Measurements from ENCODE around the gene ERGIC2. TPM values are rescaled to one million over a fixed set of nuclear protein-coding genes. Genes with fewer than 3 reads are reported as not detected.
"Not testable (repeated sequence)": the region's sequence is repeated elsewhere in the genome, so short reads cannot be mapped to it uniquely, and the experiment has no call there.

ERGIC2 gene
- total RNA-seq (2014; rRNA removed; shearing (Covaris generic)): 120 and 131 TPM in 2 replicates

DNA sequence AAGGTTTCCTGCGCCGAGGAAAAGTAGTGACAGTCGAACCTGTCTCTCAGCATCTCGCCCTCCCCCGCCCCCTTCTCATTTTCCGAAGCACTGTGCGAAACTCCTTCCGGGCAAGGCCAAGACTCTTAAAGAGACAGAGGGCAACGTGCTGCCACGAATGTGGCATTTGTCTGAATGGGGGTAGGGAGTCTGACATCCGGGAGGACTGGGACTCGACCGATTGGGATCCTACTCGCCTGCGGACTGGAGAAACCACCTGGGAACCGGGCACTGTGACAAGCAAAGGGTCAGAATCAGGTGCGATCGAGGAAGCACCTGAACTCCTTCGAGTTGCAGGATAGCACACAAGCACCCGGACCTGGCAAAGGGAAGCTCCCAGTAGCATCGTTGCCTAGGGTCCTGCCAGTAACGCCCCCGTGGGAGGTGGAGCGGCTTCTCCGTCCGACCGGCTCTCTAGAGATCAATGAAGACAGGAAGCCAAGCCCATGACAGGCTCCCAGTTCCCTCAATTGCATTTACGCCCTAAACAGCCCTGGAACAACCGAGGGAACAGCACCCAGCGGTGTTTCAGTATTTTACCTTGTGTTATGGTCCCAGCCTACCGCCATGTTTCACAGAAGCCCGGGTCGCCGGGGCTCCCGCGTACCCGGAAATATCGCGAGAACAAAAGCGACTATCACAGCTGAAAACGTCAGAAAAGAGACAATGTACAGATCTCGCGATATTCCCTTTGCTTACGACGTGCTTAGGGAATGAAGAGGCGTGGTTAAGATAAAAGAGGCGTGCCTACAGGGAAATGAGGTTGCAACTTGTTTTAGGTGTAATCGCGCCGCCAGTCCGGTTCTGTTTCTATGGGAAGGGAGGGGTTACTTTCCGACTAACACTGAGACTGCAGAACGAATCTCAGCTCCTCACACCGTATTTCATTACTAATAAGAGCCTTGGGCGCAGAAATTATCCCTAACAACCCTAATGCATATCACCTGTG lies at the start of gene ERGIC2:
Gene ERGIC2 (minus strand): TSS at position 637 of the 988 bp plus-strand sequence. CDS start 9,539 bp downstream, outside the sequence.
- peak; percentile 96 for DNase-seq (ENCODE audit: low read depth)

GRCh38 chr12:29430716-29431044 lies 49.7 kb upstream of the ERGIC2 start:
- DNase-seq (ENCODE audit: low read depth): no peak

DNA sequence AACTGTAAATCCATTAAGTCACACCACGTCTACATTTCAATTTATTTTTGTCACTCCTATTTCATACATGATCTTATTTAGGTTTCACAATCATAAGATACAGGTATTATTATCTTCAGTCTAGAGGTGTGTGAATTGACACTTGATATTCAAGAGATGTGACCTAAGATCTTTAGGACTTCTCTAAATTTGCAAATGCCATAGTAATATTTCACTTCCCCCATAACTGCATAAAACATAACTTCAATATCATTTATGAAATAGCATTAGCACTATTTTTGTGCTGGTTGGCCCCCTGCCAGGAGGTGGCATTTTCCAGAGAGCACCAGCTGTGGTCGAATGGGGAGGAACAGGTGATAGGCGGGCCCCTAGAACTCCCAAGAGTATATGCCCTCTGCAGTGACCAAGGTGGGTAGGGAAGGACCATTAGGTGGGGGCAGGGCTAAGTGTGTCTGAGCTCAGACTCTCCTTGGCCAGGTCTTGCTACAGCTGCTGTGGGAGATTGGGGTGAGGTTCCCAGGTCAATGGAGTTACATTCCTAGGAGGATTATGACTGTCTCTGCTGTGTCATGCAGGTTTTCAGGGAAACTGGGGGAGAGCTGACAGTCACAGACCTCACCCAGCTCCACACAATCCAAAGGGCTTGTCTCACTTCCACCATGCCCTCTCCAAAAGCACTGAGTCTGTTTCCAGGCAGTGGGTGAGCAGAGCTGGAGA lies 49.2 kb upstream of the ERGIC2 start:
- DNase-seq (ENCODE audit: low read depth): no peak

DNA sequence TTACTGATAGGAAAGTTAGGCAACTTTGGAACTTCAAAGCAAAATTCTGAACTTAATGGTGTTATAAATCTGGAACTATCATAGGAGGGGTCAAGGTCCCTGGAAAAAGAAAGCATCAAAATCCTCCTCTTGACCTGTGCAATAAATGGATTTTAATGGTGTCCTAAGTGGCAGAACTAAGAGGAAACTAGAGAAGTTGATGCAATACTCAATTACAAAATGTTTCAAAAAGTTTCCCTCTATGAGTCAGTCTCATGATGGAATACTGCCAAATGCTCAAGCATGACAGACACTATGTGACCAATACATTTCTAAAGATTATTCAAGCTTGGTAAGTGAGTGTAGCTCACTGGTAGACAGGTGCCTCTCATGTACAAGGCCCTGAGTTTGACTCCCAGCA lies 47.7 kb upstream of the ERGIC2 start:
- DNase-seq (ENCODE audit: low read depth): peak; percentile 13

DNA sequence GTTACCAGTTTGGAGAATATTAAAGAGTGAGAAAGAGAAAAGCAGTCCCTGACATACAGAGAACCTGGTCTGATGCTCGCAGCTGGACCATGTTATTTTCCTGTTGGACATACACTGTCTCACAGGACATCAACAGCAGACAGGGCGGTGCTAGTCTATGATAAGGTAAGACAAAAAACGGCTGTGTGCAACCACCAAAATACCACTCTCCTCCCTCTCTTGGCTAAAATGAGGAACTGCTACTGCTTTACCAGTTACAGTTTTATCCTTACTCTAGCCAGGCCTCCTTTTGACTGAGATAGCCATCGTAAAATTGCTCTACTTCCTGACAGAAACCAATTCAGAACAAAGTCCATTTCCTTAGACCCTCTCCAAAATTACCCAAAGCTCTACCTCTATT lies 47.0 kb upstream of the ERGIC2 start:
- DNase-seq (ENCODE audit: low read depth): no peak

- no peak for DNase-seq (ENCODE audit: low read depth)
Observed at GRCh38 chr12:29426498-29426897, 45.5 kb upstream of the ERGIC2 start.

GRCh38 chr12:29425722-29426121 lies 44.8 kb upstream of the ERGIC2 start:
- DNase-seq (ENCODE audit: low read depth): no peak

DNA sequence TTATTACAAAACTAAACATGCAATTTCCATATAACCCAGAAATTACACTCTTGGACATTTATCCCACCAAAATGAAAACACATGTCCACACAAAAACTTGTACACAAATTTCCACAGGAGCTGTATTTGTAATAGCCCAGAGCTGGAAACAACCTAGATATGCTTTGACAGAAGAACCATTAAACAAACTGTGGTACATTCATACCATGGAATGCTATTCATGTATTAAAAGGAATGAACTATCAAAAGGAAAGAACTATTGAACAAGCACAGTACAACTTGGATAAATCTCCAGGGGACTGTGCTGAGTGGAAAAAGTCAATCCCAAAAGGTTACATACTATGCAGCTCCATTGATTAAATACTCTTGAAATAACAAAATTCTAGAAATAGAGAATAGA lies 35.8 kb upstream of the ERGIC2 start:
- no peak for DNase-seq (ENCODE audit: low read depth)

- no peak for DNase-seq (ENCODE audit: low read depth)
Observed at GRCh38 chr12:29415111-29415510, 34.1 kb upstream of the ERGIC2 start.

GRCh38 chr12:29414368-29414767 lies 33.4 kb upstream of the ERGIC2 start:
- DNase-seq (ENCODE audit: low read depth): no peak

- DNase-seq (ENCODE audit: low read depth): no peak
Observed at GRCh38 chr12:29405561-29405960, 24.6 kb upstream of the ERGIC2 start.

DNA sequence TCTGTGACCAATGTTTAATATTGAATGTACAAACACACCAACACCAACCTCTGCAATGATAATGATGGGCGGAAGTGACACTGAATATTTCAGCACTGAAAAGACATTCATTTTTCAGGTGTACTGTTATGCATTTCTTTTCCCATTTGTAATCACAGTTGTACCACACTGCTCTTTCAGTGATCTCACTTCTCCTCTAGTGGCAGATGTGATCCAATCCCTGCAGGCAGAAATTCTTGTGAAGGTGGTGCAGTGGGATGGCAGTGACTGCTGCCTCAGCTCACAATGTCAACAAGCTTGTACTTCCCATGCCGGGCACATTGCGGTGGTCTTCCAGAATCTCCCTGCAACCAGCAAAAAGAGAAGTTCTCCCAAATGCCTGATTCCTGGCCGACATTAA lies 23.0 kb upstream of the ERGIC2 start:
- DNase-seq (ENCODE audit: low read depth): no peak

GRCh38 chr12:29402437-29402836 lies 21.5 kb upstream of the ERGIC2 start:
- no peak for DNase-seq (ENCODE audit: low read depth)

GRCh38 chr12:29398495-29398894 lies 17.5 kb upstream of the ERGIC2 start:
- no peak for DNase-seq (ENCODE audit: low read depth)

DNA sequence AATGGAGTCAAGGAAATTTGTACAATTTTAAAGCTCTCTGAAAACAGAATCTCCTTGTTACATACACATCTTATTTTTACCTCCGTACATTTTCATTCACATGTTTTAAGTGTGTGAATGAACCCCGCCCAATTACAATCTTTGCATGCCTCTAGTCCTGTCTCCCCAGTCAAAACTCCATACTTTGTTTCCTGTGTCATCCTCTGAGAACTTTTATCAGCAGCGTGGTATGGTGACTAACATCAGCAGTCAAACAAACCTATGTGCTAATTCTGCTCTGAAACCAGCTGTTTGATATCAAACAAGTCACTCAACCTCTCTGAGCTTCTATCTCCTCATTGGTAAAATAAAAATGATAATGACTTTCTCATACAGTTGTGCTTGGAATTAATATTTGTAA lies 15.8 kb upstream of the ERGIC2 start:
- DNase-seq (ENCODE audit: low read depth): peak; percentile 7

DNA sequence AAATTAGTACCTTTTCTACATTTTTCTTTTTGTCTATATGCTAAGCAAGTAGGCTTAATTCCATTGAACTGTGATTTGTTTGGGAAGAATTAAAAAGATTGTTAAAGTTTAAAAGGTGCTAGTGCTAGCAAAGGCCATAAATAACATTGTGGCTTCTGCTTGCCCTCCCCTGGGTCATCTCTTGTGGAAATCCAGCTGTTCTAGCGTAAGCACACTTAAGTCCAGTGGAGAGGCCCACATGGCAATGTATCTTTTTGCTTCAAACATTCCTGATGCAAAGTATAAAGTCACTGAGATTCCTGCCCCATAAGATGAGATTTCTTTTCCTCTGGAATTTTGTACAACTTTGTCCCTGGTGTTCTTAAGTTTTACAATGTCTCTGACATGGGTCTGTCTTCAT lies 14.4 kb upstream of the ERGIC2 start:
- DNase-seq (ENCODE audit: low read depth): no peak

GRCh38 chr12:29390419-29390818 lies 9.4 kb upstream of the ERGIC2 start:
- DNase-seq (ENCODE audit: low read depth): not testable (repeated sequence)

DNA sequence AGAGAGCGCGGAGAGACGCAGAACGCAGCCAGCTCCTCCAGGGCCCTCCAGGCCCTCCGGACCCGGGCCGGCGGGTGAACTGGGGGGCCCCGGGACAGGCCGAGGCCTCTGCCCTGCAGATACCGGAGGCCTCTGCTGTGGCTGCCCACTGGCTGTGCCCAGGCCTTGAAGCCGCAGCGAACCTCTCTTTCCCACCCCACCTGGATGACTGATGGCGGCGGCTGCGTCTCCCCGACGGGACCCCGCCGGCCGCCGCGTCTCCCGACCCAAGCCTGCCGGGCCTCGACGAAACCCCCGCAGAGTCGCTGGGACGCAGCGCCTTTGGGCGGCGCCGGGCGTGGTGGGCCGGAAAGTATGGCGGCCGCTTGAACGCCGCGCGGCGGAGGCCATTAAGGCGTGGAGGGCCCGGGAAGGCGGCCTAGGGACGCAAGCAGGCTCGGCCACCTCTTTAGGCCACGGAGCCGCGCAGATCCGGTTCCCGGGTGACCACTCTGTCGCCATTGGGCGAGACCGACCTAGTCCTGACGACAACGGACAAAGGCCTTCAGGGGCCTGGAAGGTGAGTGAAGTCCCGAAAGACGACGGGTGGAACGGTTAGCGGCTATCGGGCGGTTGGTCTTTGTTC lies 8.4 kb upstream of the ERGIC2 start:
- DNase-seq (ENCODE audit: low read depth): no peak

GRCh38 chr12:29386084-29386680 lies 5.2 kb upstream of the ERGIC2 start:
- DNase-seq (ENCODE audit: low read depth): not testable (repeated sequence)

GRCh38 chr12:29385194-29385593 lies 4.2 kb upstream of the ERGIC2 start:
- not testable (repeated sequence) for DNase-seq (ENCODE audit: low read depth)

GRCh38 chr12:29382251-29382650 lies 1.3 kb upstream of the ERGIC2 start:
- no peak for DNase-seq (ENCODE audit: low read depth)

DNA sequence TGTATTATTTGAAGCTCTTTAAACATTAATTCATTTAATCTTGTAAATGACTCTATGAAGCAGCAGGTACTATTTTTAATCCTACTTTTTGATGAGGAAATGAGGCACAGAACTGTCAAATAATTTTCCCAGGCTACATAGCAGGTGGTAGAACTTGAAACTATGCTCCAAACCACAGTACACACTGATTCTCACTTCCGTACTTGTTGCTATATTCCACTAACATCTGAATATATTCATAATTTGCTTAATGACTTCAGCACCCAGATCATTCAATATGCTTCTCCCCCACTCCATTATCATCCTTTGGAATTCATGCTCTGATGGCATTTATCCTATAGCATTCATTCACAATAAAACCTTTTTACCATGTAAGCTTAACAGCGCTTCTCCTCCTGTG lies 4.9 kb downstream of the ERGIC2 start:
- DNase-seq (ENCODE audit: low read depth): no peak
